ENCODE results near the gene PAX8. TPM values are rescaled to one million over a fixed set of nuclear protein-coding genes. Genes with fewer than 3 reads are reported as not detected.

PAX8 gene
- total and polyA plus RNA-seq, 2 experiments from 2014 or later, result 0.21 to 0.32 TPM

DNA sequence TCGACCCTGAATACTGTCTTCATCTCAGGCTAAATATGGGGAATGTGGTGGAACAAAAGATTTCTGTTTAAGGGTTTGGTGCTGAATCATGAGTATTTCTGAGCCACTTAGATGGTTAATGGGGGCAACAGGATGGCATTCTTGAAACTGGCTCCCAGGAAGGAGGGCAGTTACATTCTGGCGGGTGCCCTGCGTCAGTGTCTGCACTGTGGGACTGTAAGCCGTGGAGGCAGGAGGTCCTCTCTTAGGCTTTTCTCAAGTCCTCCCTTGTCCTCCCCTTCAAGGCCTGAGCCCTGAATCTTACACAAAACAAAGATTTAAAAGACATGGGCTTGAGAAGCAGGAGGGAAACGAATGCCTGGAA, 59.2 kb downstream of the PAX8 start:
- Histone ChIP-seq H3K36me3 (ENCODE audit: insufficient read depth) (no peaks in the 10 kb centered on the region), H2AFZ (no peak overlapping the region), H3K4me3 (no peak overlapping the region), H3K27me3 (ENCODE audit: insufficient read depth) (no peaks in the 10 kb centered on the region), H4K20me1 (replicated peaks; ENCODE audit: insufficient read depth) (no peaks in the 10 kb centered on the region), H3K4me2 (no peak overlapping the region), H3F3A (replicated peaks; ENCODE audit: low read depth) (no peaks in the 10 kb centered on the region), H3K4me1 (ENCODE audit: insufficient read depth) (no peaks in the 10 kb centered on the region), H3K9me2 (ENCODE audit: insufficient read depth) (0 out of 2 replicates have a peak, but pooled peaks cover 4% of the 10 kb centered on the region), H3K27ac (ENCODE audit: low read depth) (no peak overlapping the region), H3K79me2 (replicated peaks; ENCODE audit: insufficient read depth) (no peaks in the 10 kb centered on the region)
- DNase-seq (ENCODE audit: low spot score) (no peak), ATAC-seq (no peak)
- no peaks in the 10 kb centered on the region; the same call in 2 of the 3 replicates for H3K36me3 Mint-ChIP-seq (ENCODE audit: low read depth)
- H3K4me3 Mint-ChIP-seq, result no peak overlapping the region
- peaks cover 13% of the 10 kb centered on the region for H3K27me3 Mint-ChIP-seq (ENCODE audit: insufficient read depth, low read depth, poor library complexity)
- no peak overlapping the region for H3K27ac Mint-ChIP-seq
- H3K4me1 Mint-ChIP-seq, result peaks cover 19% of the 10 kb centered on the region
- TF ChIP-seq ZNF114 (CRISPR knock-in tag; IDR thresholded peaks at IDR 0.05) (no peak), EZH2 (IDR thresholded peaks at IDR 0.05; ENCODE audit: low read depth, unreplicated experiment) (no peak), EZH2phosphoT487 (IDR thresholded peaks at IDR 0.05; ENCODE audit: unreplicated experiment) (no peak), JUNB (IDR thresholded peaks at IDR 0.05; ENCODE audit: unreplicated experiment) (no peak)
- TF ChIP-seq, protein P1, sequence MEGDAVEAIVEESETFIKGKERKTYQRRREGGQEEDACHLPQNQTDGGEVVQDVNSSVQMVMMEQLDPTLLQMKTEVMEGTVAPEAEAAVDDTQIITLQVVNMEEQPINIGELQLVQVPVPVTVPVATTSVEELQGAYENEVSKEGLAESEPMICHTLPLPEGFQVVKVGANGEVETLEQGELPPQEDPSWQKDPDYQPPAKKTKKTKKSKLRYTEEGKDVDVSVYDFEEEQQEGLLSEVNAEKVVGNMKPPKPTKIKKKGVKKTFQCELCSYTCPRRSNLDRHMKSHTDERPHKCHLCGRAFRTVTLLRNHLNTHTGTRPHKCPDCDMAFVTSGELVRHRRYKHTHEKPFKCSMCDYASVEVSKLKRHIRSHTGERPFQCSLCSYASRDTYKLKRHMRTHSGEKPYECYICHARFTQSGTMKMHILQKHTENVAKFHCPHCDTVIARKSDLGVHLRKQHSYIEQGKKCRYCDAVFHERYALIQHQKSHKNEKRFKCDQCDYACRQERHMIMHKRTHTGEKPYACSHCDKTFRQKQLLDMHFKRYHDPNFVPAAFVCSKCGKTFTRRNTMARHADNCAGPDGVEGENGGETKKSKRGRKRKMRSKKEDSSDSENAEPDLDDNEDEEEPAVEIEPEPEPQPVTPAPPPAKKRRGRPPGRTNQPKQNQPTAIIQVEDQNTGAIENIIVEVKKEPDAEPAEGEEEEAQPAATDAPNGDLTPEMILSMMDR (conservative IDR thresholded peaks at IDR 0.05; ENCODE audit: low read depth in 2 of 2), result no peak
- TF ChIP-seq, protein P2, sequence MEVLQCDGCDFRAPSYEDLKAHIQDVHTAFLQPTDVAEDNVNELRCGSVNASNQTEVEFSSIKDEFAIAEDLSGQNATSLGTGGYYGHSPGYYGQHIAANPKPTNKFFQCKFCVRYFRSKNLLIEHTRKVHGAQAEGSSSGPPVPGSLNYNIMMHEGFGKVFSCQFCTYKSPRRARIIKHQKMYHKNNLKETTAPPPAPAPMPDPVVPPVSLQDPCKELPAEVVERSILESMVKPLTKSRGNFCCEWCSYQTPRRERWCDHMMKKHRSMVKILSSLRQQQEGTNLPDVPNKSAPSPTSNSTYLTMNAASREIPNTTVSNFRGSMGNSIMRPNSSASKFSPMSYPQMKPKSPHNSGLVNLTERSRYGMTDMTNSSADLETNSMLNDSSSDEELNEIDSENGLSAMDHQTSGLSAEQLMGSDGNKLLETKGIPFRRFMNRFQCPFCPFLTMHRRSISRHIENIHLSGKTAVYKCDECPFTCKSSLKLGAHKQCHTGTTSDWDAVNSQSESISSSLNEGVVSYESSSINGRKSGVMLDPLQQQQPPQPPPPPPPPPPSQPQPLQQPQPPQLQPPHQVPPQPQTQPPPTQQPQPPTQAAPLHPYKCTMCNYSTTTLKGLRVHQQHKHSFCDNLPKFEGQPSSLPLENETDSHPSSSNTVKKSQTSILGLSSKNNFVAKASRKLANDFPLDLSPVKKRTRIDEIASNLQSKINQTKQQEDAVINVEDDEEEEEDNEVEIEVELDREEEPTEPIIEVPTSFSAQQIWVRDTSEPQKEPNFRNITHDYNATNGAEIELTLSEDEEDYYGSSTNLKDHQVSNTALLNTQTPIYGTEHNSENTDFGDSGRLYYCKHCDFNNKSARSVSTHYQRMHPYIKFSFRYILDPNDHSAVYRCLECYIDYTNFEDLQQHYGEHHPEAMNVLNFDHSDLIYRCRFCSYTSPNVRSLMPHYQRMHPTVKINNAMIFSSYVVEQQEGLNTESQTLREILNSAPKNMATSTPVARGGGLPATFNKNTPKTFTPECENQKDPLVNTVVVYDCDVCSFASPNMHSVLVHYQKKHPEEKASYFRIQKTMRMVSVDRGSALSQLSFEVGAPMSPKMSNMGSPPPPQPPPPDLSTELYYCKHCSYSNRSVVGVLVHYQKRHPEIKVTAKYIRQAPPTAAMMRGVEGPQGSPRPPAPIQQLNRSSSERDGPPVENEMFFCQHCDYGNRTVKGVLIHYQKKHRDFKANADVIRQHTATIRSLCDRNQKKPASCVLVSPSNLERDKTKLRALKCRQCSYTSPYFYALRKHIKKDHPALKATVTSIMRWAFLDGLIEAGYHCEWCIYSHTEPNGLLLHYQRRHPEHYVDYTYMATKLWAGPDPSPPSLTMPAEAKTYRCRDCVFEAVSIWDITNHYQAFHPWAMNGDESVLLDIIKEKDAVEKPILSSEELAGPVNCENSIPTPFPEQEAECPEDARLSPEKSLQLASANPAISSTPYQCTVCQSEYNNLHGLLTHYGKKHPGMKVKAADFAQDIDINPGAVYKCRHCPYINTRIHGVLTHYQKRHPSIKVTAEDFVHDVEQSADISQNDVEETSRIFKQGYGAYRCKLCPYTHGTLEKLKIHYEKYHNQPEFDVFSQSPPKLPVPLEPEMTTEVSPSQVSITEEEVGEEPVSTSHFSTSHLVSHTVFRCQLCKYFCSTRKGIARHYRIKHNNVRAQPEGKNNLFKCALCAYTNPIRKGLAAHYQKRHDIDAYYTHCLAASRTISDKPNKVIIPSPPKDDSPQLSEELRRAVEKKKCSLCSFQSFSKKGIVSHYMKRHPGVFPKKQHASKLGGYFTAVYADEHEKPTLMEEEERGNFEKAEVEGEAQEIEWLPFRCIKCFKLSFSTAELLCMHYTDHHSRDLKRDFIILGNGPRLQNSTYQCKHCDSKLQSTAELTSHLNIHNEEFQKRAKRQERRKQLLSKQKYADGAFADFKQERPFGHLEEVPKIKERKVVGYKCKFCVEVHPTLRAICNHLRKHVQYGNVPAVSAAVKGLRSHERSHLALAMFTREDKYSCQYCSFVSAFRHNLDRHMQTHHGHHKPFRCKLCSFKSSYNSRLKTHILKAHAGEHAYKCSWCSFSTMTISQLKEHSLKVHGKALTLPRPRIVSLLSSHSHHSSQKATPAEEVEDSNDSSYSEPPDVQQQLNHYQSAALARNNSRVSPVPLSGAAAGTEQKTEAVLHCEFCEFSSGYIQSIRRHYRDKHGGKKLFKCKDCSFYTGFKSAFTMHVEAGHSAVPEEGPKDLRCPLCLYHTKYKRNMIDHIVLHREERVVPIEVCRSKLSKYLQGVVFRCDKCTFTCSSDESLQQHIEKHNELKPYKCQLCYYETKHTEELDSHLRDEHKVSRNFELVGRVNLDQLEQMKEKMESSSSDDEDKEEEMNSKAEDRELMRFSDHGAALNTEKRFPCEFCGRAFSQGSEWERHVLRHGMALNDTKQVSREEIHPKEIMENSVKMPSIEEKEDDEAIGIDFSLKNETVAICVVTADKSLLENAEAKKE (CRISPR knock-in tag; IDR thresholded peaks at IDR 0.05), result no peak
- TF ChIP-seq, protein P3, sequence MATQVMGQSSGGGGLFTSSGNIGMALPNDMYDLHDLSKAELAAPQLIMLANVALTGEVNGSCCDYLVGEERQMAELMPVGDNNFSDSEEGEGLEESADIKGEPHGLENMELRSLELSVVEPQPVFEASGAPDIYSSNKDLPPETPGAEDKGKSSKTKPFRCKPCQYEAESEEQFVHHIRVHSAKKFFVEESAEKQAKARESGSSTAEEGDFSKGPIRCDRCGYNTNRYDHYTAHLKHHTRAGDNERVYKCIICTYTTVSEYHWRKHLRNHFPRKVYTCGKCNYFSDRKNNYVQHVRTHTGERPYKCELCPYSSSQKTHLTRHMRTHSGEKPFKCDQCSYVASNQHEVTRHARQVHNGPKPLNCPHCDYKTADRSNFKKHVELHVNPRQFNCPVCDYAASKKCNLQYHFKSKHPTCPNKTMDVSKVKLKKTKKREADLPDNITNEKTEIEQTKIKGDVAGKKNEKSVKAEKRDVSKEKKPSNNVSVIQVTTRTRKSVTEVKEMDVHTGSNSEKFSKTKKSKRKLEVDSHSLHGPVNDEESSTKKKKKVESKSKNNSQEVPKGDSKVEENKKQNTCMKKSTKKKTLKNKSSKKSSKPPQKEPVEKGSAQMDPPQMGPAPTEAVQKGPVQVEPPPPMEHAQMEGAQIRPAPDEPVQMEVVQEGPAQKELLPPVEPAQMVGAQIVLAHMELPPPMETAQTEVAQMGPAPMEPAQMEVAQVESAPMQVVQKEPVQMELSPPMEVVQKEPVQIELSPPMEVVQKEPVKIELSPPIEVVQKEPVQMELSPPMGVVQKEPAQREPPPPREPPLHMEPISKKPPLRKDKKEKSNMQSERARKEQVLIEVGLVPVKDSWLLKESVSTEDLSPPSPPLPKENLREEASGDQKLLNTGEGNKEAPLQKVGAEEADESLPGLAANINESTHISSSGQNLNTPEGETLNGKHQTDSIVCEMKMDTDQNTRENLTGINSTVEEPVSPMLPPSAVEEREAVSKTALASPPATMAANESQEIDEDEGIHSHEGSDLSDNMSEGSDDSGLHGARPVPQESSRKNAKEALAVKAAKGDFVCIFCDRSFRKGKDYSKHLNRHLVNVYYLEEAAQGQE (IDR thresholded peaks at IDR 0.05; ENCODE audit: unreplicated experiment), result no peak
- TF ChIP-seq, protein P4, sequence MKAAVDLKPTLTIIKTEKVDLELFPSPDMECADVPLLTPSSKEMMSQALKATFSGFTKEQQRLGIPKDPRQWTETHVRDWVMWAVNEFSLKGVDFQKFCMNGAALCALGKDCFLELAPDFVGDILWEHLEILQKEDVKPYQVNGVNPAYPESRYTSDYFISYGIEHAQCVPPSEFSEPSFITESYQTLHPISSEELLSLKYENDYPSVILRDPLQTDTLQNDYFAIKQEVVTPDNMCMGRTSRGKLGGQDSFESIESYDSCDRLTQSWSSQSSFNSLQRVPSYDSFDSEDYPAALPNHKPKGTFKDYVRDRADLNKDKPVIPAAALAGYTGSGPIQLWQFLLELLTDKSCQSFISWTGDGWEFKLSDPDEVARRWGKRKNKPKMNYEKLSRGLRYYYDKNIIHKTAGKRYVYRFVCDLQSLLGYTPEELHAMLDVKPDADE (IDR thresholded peaks at IDR 0.05), result no peak
- no peaks in the 10 kb centered on the region for H3K9me3 Mint-ChIP-seq

Measured in GM23338 (cell line).